ENCODE results near the gene WASL.

The WASL gene

DNA sequence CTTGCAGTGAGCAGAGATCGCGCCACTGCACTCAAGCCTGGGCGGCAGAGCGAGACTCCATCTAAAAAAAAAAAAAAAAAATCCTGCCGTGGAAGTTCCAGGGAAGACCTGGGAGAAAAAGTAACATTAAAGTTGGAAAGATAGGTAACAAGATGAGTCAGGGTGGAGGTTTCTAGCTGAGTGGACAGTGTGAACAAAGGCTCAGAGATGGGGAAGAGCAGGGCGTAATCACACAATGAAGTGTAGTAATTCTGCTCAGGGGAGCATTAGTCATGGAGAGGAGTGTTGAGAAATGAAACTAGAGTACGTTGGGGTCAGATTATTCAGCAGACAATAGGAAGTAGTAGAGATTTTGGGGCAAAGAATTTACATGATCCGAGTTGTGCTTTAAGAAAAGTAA is 21.6 kb upstream of the WASL start:
- H3K4me3 ChIP-seq (ENCODE audit: low read depth, low read length), result no peak overlapping the region
- in situ Hi-C loops (cut with HindIII; ENCODE audit: low sequenced_read_pairs), result no loop called here
- DNase-seq (ENCODE audit: low read depth, low spot score), result peak; percentile 43
- TF ChIP-seq, protein P1, sequence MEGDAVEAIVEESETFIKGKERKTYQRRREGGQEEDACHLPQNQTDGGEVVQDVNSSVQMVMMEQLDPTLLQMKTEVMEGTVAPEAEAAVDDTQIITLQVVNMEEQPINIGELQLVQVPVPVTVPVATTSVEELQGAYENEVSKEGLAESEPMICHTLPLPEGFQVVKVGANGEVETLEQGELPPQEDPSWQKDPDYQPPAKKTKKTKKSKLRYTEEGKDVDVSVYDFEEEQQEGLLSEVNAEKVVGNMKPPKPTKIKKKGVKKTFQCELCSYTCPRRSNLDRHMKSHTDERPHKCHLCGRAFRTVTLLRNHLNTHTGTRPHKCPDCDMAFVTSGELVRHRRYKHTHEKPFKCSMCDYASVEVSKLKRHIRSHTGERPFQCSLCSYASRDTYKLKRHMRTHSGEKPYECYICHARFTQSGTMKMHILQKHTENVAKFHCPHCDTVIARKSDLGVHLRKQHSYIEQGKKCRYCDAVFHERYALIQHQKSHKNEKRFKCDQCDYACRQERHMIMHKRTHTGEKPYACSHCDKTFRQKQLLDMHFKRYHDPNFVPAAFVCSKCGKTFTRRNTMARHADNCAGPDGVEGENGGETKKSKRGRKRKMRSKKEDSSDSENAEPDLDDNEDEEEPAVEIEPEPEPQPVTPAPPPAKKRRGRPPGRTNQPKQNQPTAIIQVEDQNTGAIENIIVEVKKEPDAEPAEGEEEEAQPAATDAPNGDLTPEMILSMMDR (IDR thresholded peaks at IDR 0.05; ENCODE audit: low read depth, low read length), result no peak

DNA sequence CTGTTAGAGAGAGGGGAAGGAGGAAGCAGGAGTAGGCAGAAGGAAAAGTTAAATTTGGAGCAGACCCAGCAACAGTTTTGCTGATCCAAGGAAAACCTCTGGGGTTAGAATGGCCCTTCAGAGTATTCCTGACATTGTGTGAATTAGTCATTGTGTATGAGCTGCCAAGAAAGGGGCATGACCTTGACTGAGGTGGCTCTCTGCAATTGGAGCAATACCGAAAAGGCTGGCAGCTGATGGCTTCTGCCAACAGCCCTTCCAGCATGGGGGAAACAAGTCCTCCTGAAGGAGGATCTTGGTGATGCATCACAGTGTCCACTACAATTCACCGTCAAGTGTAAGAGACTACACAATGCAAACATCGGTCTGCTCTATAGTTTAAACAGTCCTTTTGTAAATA is 20.6 kb upstream of the WASL start:
- TF ChIP-seq, protein P1 (IDR thresholded peaks at IDR 0.05; ENCODE audit: low read depth, low read length), result no peak
- no peak overlapping the region for H3K4me3 ChIP-seq (ENCODE audit: low read depth, low read length)
- in situ Hi-C loops (cut with HindIII; ENCODE audit: low sequenced_read_pairs), result no loop called here
- DNase-seq (ENCODE audit: low read depth, low spot score), result peak; percentile 67

GRCh38 chr7:123768493-123768892 is 19.7 kb upstream of the WASL start:
- TF ChIP-seq, protein P1 (IDR thresholded peaks at IDR 0.05; ENCODE audit: low read depth, low read length), result no peak
- in situ Hi-C loops (cut with HindIII; ENCODE audit: low sequenced_read_pairs), result no loop called here
- no peak for DNase-seq (ENCODE audit: low read depth, low spot score)
- H3K4me3 ChIP-seq (ENCODE audit: low read depth, low read length), result no peak overlapping the region

GRCh38 chr7:123763191-123763661 is 14.4 kb upstream of the WASL start:
- TF ChIP-seq, protein P1 (IDR thresholded peaks at IDR 0.05; ENCODE audit: low read depth, low read length), result no peak
- no peak for DNase-seq (ENCODE audit: low read depth, low spot score)
- in situ Hi-C loops (cut with HindIII; ENCODE audit: low sequenced_read_pairs), result no loop called here
- H3K4me3 ChIP-seq (ENCODE audit: low read depth, low read length), result no peak overlapping the region

DNA sequence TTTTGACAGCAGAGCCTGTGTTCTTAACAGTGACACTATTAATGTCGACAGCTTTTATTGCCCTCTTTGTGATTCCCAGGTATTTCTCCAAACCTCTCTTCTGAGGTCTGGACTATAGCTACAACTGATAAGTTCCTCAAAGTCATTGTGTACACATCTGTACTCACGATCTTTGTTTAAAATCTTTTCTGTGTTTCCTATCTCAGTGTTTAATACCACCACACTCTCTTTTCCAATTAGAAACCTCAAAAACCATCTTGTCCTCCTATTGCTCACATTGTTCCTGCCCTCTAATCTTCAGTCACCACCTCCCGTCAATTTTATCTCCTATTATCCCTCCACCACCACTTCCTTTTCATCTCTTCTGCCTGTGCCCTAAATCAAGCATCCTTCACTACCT is 12.9 kb upstream of the WASL start:
- no peak for DNase-seq (ENCODE audit: low read depth, low spot score)
- TF ChIP-seq, protein P1 (IDR thresholded peaks at IDR 0.05; ENCODE audit: low read depth, low read length), result no peak
- H3K4me3 ChIP-seq (ENCODE audit: low read depth, low read length), result no peak overlapping the region
- in situ Hi-C loops (cut with HindIII; ENCODE audit: low sequenced_read_pairs), result no loop called here

GRCh38 chr7:123757095-123757494 is 8.3 kb upstream of the WASL start:
- in situ Hi-C loops (cut with HindIII; ENCODE audit: low sequenced_read_pairs), result no loop called here
- DNase-seq (ENCODE audit: low read depth, low spot score), result no peak
- TF ChIP-seq, protein P1 (IDR thresholded peaks at IDR 0.05; ENCODE audit: low read depth, low read length), result no peak
- H3K4me3 ChIP-seq (ENCODE audit: low read depth, low read length), result no peak overlapping the region

- TF ChIP-seq, protein P1 (IDR thresholded peaks at IDR 0.05; ENCODE audit: low read depth, low read length), result no peak
Measured at GRCh38 chr7:123755338-123755737, 6.5 kb upstream of the WASL start.

More at GRCh38 chr7:123755338-123755737, 6.5 kb upstream of the WASL start:
- no peak for DNase-seq (ENCODE audit: low read depth, low spot score)
- in situ Hi-C loops (cut with HindIII; ENCODE audit: low sequenced_read_pairs), result no loop called here
- no peak overlapping the region for H3K4me3 ChIP-seq (ENCODE audit: low read depth, low read length)
